Osteoblast (primary cell): ENCODE data around the gene C3orf52. TPM values are rescaled to one million over a fixed set of nuclear protein-coding genes. Genes with fewer than 3 reads are reported as not detected.

Experiments used
- DNase-seq: peaks from one replicate; pipeline ENCODE4 v3.0.0; 2011; ENCODE audit warnings: low spot score, mixed read lengths; ENCODE audit not compliant: insufficient read length; ENCODE audit errors: missing footprints
- H2AFZ ChIP-seq: 2 replicates; pipeline ENCODE4 v1.6.0; 2011; ENCODE audit warnings: mild to moderate bottlenecking, low read length
- H3K27ac ChIP-seq: 2 replicates; pipeline ENCODE4 v1.5.1; 2011; ENCODE audit warnings: mild to moderate bottlenecking, low read depth, low read length, moderate library complexity
- H3K27me3 ChIP-seq: 2 replicates; pipeline ENCODE4 v1.6.0; 2012; ENCODE audit warnings: mild to moderate bottlenecking, control low read depth, inconsistent platforms, low read length, moderate library complexity; ENCODE audit not compliant: insufficient read depth
- H3K36me3 ChIP-seq: 2 replicates; pipeline ENCODE4 v1.5.1; 2011; ENCODE audit warnings: mild to moderate bottlenecking, low read length, control low read depth, moderate library complexity; ENCODE audit not compliant: insufficient read depth
- H3K4me1 ChIP-seq: 2 replicates; pipeline ENCODE4 v1.5.1; 2011; ENCODE audit warnings: mild to moderate bottlenecking, low read length, control low read depth, moderate library complexity; ENCODE audit not compliant: insufficient read depth
- H3K4me2 ChIP-seq: 2 replicates; pipeline ENCODE4 v1.6.0; 2011; ENCODE audit warnings: mild to moderate bottlenecking, low read length; ENCODE audit not compliant: insufficient read depth
- H3K4me3 ChIP-seq: fragments of 200-600 bp; sonication (generic); 3 replicates; pipeline ENCODE4 v1.5.1; 2012; ENCODE audit warnings: mild to moderate bottlenecking, low read length, inconsistent platforms; ENCODE audit not compliant: insufficient read depth
- H3K79me2 ChIP-seq: 2 replicates; pipeline ENCODE4 v1.6.0; 2012; ENCODE audit warnings: mild to moderate bottlenecking, low read length, control low read depth, inconsistent platforms; ENCODE audit not compliant: insufficient read depth
- H3K9me3 ChIP-seq: 2 replicates; pipeline ENCODE4 v1.5.1; 2011; ENCODE audit warnings: low read depth, low read length, control low read depth
- H4K20me1 ChIP-seq: 2 replicates; pipeline ENCODE4 v1.6.0; 2012; ENCODE audit warnings: mild to moderate bottlenecking, low read length, control low read depth; ENCODE audit not compliant: insufficient read depth
- CTCF ChIP-seq: IDR thresholded peaks from 2 replicates; pipeline ENCODE4 v1.5.1; 2011; ENCODE audit warnings: mild to moderate bottlenecking, low read depth, low read length, moderate library complexity; ENCODE audit errors: extremely low read depth
- total RNA-seq: library from RNA; depleted of rRNA; stranded (reverse); fragments of >200 nt; gene quantifications from 2 replicates; pipeline ENCODE4 v1.2.3, GENCODE V29; 2012

C3orf52 gene
- total RNA-seq, 1 donor = 4.0 TPM

GRCh38 chr3:112114576-112115160 is 28.5 kb downstream of the C3orf52 start:
- DNase-seq = no peak
- no peaks in the 10 kb centered on the region for H3K79me2 ChIP-seq
- H3K27ac ChIP-seq = no peak overlapping the region
- no peaks in the 10 kb centered on the region for H3K4me1 ChIP-seq
- TF ChIP-seq CTCF = no peak
- H3K27me3 ChIP-seq = no peaks in the 10 kb centered on the region
- no peak overlapping the region for H2AFZ ChIP-seq
- peaks cover 3% of the 10 kb centered on the region for H3K36me3 ChIP-seq
- H3K4me2 ChIP-seq = no peak overlapping the region
- H3K9me3 ChIP-seq = no peaks in the 10 kb centered on the region
- H4K20me1 ChIP-seq = no peaks in the 10 kb centered on the region
- no peak overlapping the region for H3K4me3 ChIP-seq

GRCh38 chr3:112115161-112115739 is 29.1 kb downstream of the C3orf52 start:
- H4K20me1 ChIP-seq = no peaks in the 10 kb centered on the region
- H3K4me2 ChIP-seq = no peak overlapping the region
- H3K27ac ChIP-seq = no peak overlapping the region
- no peaks in the 10 kb centered on the region for H3K9me3 ChIP-seq
- H3K36me3 ChIP-seq = peaks cover 3% of the 10 kb centered on the region
- TF ChIP-seq CTCF = no peak
- H3K4me3 ChIP-seq = no peak overlapping the region
- H2AFZ ChIP-seq = no peak overlapping the region
- H3K27me3 ChIP-seq = no peaks in the 10 kb centered on the region
- H3K79me2 ChIP-seq = no peaks in the 10 kb centered on the region
- no peak for DNase-seq
- H3K4me1 ChIP-seq = no peaks in the 10 kb centered on the region

GRCh38 chr3:112115806-112116383 is 29.7 kb downstream of the C3orf52 start:
- H3K36me3 ChIP-seq = peaks cover 3% of the 10 kb centered on the region
- TF ChIP-seq CTCF = no peak
- no peaks in the 10 kb centered on the region for H3K4me1 ChIP-seq
- no peaks in the 10 kb centered on the region for H4K20me1 ChIP-seq
- no peak overlapping the region for H3K27ac ChIP-seq
- no peaks in the 10 kb centered on the region for H3K9me3 ChIP-seq
- H2AFZ ChIP-seq = no peak overlapping the region
- H3K79me2 ChIP-seq = no peaks in the 10 kb centered on the region
- no peak overlapping the region for H3K4me2 ChIP-seq
- DNase-seq = no peak
- no peaks in the 10 kb centered on the region for H3K27me3 ChIP-seq
- H3K4me3 ChIP-seq = no peak overlapping the region

- no peak for DNase-seq
- H2AFZ ChIP-seq = no peak overlapping the region
- no peaks in the 10 kb centered on the region for H3K79me2 ChIP-seq
- H3K4me2 ChIP-seq = no peak overlapping the region
- no peak for TF ChIP-seq CTCF
- H3K27me3 ChIP-seq = no peaks in the 10 kb centered on the region
- H3K9me3 ChIP-seq = no peaks in the 10 kb centered on the region
- no peak overlapping the region for H3K27ac ChIP-seq
- no peaks in the 10 kb centered on the region for H4K20me1 ChIP-seq
- no peaks in the 10 kb centered on the region for H3K4me1 ChIP-seq
- peaks cover 3% of the 10 kb centered on the region for H3K36me3 ChIP-seq
- no peak overlapping the region for H3K4me3 ChIP-seq
Measured at GRCh38 chr3:112116748-112117186, 30.6 kb downstream of the C3orf52 start.
